Thoracic aorta (tissue), 2 donors: Measurements from ENCODE around the gene PDE1C. TPM values are rescaled to one million over a fixed set of nuclear protein-coding genes. Genes with fewer than 3 reads are reported as not detected.

Experiments used
- ATAC-seq: fragments of 150-250 bp; one replicate; pipeline ENCODE4 v1.8.0; 2017; ENCODE audit warnings: low read depth; ENCODE audit not compliant: insufficient number of reproducible peaks, low FRiP score
- DNase-seq: peaks from one replicate; pipeline ENCODE4 v3.0.0-alpha.2; 2020; ENCODE audit warnings: low spot score
- H3K27ac ChIP-seq, 2 donors: fragments of 200-600 bp; sonication (generic); 1 replicate in 1 of 2; 2 replicates in 1 of 2; pipeline ENCODE4 v1.5.1; 2016; ENCODE audit warnings: mild to moderate bottlenecking in 2 of 2, moderate library complexity in 2 of 2
- H3K27me3 ChIP-seq: fragments of 200-600 bp; sonication (generic); replicated peaks from 2 replicates; pipeline ENCODE4 v1.6.0; 2016; ENCODE audit warnings: mild to moderate bottlenecking; ENCODE audit not compliant: insufficient read depth
- H3K36me3 ChIP-seq: fragments of 200-600 bp; sonication (generic); one replicate; pipeline ENCODE4 v1.5.1; 2016
- H3K4me1 ChIP-seq, 2 donors: fragments of 200-600 bp; sonication (generic); 1 replicate in 1 of 2; 2 replicates in 1 of 2; pipeline versions ENCODE4 v1.5.1 to v1.6.0; 2016; ENCODE audit warnings: low read depth in 2 of 2, mild to moderate bottlenecking in 1 of 2; ENCODE audit not compliant: control insufficient read depth in 1 of 2
- H3K4me3 ChIP-seq: fragments of 200-600 bp; sonication (generic); 2 replicates; pipeline ENCODE4 v1.5.1; 2016; ENCODE audit warnings: mild to moderate bottlenecking
- H3K9me3 ChIP-seq: fragments of 200-600 bp; sonication (generic); 2 replicates; pipeline ENCODE4 v1.5.1; 2016
- CTCF ChIP-seq: fragments of 200-600 bp; sonication (generic); IDR thresholded peaks from one replicate; pipeline ENCODE4 v1.5.1; 2019; ENCODE audit warnings: antibody characterized with exemption
- total RNA-seq, 2 donors: library from RNA; depleted of rRNA; stranded (reverse); fragments of >200 nt; gene quantifications; one replicate each; pipeline versions ENCODE4 v1.1.0 to v1.2.3, GENCODE V29; 2016

Gene PDE1C
- total RNA-seq, 2 donors from 2014 or later: 4.6 to 12.1 TPM

DNA sequence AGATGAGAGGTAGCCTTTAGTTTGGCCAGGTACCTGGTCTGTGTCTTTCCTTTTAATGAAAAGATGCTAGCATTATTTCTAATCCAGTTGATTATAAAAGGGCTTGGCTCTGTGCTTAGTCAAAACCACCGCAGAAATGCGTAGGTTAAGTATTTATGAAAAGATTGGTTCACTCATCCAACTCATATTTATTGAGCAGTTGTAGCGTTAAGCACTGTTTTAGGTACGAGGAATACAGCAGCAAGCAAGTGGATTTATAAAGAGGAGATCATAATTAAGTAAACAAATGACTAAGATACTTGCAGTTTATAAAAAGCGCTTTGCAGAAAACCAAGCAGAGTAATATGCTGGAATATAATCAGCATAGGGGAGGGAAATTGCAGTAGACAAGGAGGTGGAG, 253.4 kb downstream of the PDE1C start:
- Histone ChIP-seq H3K4me3 (no peak overlapping the region), H3K9me3 (no peaks in the 10 kb centered on the region), H3K27ac (no peak overlapping the region), H3K36me3 (no peaks in the 10 kb centered on the region), H3K4me1 (no peaks in the 10 kb centered on the region), H3K27me3 (no peaks in the 10 kb centered on the region)
- TF ChIP-seq CTCF: no peak
- no peak for ATAC-seq
- no peak for DNase-seq

GRCh38 chr7:31815796-31816195, 254.4 kb downstream of the PDE1C start:
- Histone ChIP-seq H3K4me3 (no peak overlapping the region), H3K27ac (no peak overlapping the region), H3K36me3 (no peaks in the 10 kb centered on the region), H3K27me3 (no peaks in the 10 kb centered on the region), H3K9me3 (no peaks in the 10 kb centered on the region), H3K4me1 (no peaks in the 10 kb centered on the region)
- no peak for TF ChIP-seq CTCF
- no peak for DNase-seq
- ATAC-seq: no peak

DNA sequence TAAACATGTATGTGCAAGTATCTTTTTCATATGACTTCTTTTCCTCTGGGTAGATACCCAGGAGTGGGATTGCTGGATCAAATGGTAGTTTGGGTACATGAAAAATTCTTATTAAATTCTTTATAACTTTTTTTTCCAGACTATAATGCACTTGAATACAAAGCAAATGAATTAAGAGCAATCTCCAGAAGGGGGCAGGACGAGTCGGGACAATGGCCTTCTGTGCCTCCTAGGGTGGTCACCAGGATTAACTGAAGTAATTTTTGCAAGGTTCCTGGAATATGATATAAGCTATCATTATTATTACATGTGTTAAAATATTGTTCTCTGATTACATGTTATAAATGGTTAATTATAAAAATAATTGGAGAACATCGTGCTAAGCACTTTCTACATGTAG, 256.0 kb downstream of the PDE1C start:
- TF ChIP-seq CTCF: no peak
- ATAC-seq: no peak
- no peak for DNase-seq

GRCh38 chr7:31811650-31812461, 258.4 kb downstream of the PDE1C start:
- Histone ChIP-seq H3K4me3 (no peak overlapping the region), H3K4me1 (no peaks in the 10 kb centered on the region), H3K9me3 (no peaks in the 10 kb centered on the region), H3K27me3 (no peaks in the 10 kb centered on the region), H3K36me3 (no peaks in the 10 kb centered on the region), H3K27ac (no peak overlapping the region)
- ATAC-seq (no peak), DNase-seq (no peak)
- TF ChIP-seq CTCF: no peak

More for the DNA sequence above, 256.0 kb downstream of the PDE1C start:
- H3K27me3 ChIP-seq: no peaks in the 10 kb centered on the region
- no peaks in the 10 kb centered on the region for H3K9me3 ChIP-seq
- no peak overlapping the region for H3K27ac ChIP-seq
- H3K4me3 ChIP-seq: no peak overlapping the region
- no peaks in the 10 kb centered on the region for H3K36me3 ChIP-seq
- no peaks in the 10 kb centered on the region for H3K4me1 ChIP-seq

DNA sequence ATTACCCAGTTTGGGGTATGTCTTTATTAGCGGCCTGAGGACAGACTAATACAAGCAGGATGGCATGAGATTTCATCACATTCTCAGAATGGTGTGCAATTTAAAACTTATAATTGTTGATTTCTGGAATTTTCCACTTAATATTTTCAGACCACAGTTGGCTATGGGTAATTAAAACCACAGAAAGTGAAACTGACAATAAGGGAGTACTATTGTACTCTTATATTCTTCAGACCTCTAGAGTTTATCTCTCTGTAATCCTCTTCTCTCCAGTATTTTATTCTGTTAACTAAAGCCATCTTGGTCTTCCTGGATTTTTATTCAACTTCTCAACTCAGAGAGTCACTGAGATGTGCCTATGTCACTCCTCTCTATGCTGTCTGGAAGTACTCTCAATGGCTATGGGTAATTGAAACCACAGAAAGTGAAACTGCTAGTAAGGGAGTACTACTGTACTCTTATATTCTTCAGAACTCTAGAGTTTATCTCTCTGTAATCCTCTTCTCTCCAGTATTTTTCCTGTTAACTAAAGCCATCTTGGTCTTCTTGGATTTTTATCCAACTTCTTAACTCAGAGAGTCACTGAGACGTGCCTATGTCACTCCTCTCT, 264.9 kb downstream of the PDE1C start:
- H3K4me3 ChIP-seq: no peak overlapping the region
- H3K27me3 ChIP-seq: no peaks in the 10 kb centered on the region
- no peaks in the 10 kb centered on the region for H3K9me3 ChIP-seq
- ATAC-seq (no peak), DNase-seq (no peak)
- H3K27ac ChIP-seq: no peak overlapping the region
- TF ChIP-seq CTCF: no peak
- no peaks in the 10 kb centered on the region for H3K36me3 ChIP-seq
- no peaks in the 10 kb centered on the region for H3K4me1 ChIP-seq
